HepG2 (cell line): ENCODE data around the gene PTPRB. TPM values are rescaled to one million over a fixed set of nuclear protein-coding genes. Genes with fewer than 3 reads are reported as not detected.
A peak's percentile ranks its signal among the peaks of the same experiment; 100 is the strongest.

ENCODE experiments used
- ATAC-seq: fragments of 200-7000 bp; cut with Tn5 transposase; 3 replicates; pipeline ENCODE4 v1.9.1; 2020; ENCODE audit warnings: mild to moderate bottlenecking, moderate library complexity
- BruUV-seq: library from RNA; stranded (reverse); fragments of 400-500 nt; replicated peaks from 2 replicates; lab custom pipeline; 2021; lab: Mats Ljungman, UMichigan
- CTCF ChIA-PET: fragments of 300-600 bp; formaldehyde crosslinking; extraction: SDS; loops from one replicate; lab custom pipeline; 2021; ENCODE audit warnings: low total read pairs, inconsistent platforms, low intra/inter-chr PET ratio; lab: Yijun Ruan, JAX
- POLR2A ChIA-PET: fragments of 350-600 bp; sonication (Branson Sonifier 250); formaldehyde crosslinking; loops from one replicate; lab custom pipeline; 2020; ENCODE audit warnings: antibody characterized with exemption, inconsistent platforms; lab: Yijun Ruan, JAX
- DNase-seq: peaks from one replicate; pipeline ENCODE4 v3.0.0-alpha.2; 2015; ENCODE audit warnings: low spot score
- FAIRE-seq: peaks from 3 replicates; lab custom pipeline; 2011; peaks lifted over from hg19 to GRCh38; lab: Jason Lieb, UNC
- H2AFZ ChIP-seq: one replicate; pipeline ENCODE4 v1.6.1; 2011; ENCODE audit warnings: low read length, inconsistent platforms
- H3K27ac ChIP-seq: fragments of 300-600 bp; 3 replicates; pipeline ENCODE4 v1.8.0; 2011; ENCODE audit warnings: mixed run types, mild to moderate bottlenecking, mixed read lengths, low read length, inconsistent platforms; ENCODE audit not compliant: insufficient read depth; ENCODE audit errors: extremely low read length
- H3K27me3 ChIP-seq, 2 experiments: fragments of 200-600 bp in 1 of 2; 2 replicates in 1 of 2; 3 replicates in 1 of 2; pipeline versions ENCODE4 v1.6.0 to v1.8.0; 2011; ENCODE audit warnings: low read length in 2 of 2, mild to moderate bottlenecking in 2 of 2, moderate library complexity in 2 of 2, inconsistent platforms in 1 of 2; ENCODE audit not compliant: insufficient read depth in 2 of 2, control insufficient read depth in 1 of 2
- H3K36me3 ChIP-seq, 2 experiments: fragments of 200-600 bp in 1 of 2; replicated peaks in 1 of 2; 2 replicates in 1 of 2; 3 replicates in 1 of 2; pipeline versions ENCODE4 v1.5.1 to v1.8.0; 2011; ENCODE audit warnings: low read length in 2 of 2, inconsistent platforms in 1 of 2; ENCODE audit not compliant: insufficient read depth in 2 of 2, control insufficient read depth in 1 of 2
- H3K4me1 ChIP-seq: 2 replicates; pipeline ENCODE4 v1.5.1; 2012; ENCODE audit warnings: low read length, inconsistent platforms; ENCODE audit not compliant: insufficient read depth
- H3K4me2 ChIP-seq: 2 replicates; pipeline ENCODE4 v1.6.0; 2011; ENCODE audit warnings: low read depth, low read length, inconsistent platforms
- H3K4me3 ChIP-seq, 3 experiments: fragments of 200-600 bp in 1 of 3; sonication (generic), shearing (Covaris generic) in 1 of 3; replicated peaks in 1 of 3; 2 replicates each; pipeline ENCODE4 v1.5.1; 2011 to 2016; ENCODE audit warnings: low read length in 3 of 3, inconsistent platforms in 2 of 3, low read depth in 2 of 3, mild to moderate bottlenecking in 2 of 3, control low read depth in 1 of 3, mixed read lengths in 1 of 3; ENCODE audit not compliant: insufficient read depth in 1 of 3
- H3K79me2 ChIP-seq: one replicate; pipeline ENCODE4 v1.6.1; 2011; ENCODE audit warnings: low read length, inconsistent platforms; ENCODE audit not compliant: insufficient read depth
- H3K9ac ChIP-seq: 2 replicates; pipeline ENCODE4 v1.6.0; 2011; ENCODE audit warnings: mild to moderate bottlenecking, low read depth, low read length, inconsistent platforms; ENCODE audit not compliant: insufficient read depth
- H3K9me3 ChIP-seq: 2 replicates; pipeline ENCODE4 v1.5.1; 2012; ENCODE audit warnings: mild to moderate bottlenecking, low read length
- H4K20me1 ChIP-seq: 2 replicates; pipeline ENCODE4 v1.6.0; 2011; ENCODE audit warnings: inconsistent platforms, mild to moderate bottlenecking, low read length, moderate library complexity; ENCODE audit not compliant: insufficient read depth
- ATF7 ChIP-seq, 2 experiments: fragments of 450-650 bp in 1 of 2; sonication (generic) in 1 of 2; formaldehyde crosslinking in 1 of 2; IDR thresholded peaks; 2 replicates each; pipeline versions ENCODE4 v1.4.0 to v1.6.1; 2016 to 2020; ENCODE audit warnings: antibody characterized with exemption in 1 of 2, mild to moderate bottlenecking in 1 of 2, missing genetic modification reagents in 1 of 2
- ELK4 ChIP-seq: sonication (generic); formaldehyde crosslinking; IDR thresholded peaks from 2 replicates; pipeline ENCODE4 v1.9.0; 2021; ENCODE audit warnings: missing genetic modification reagents, borderline replicate concordance
- ETV5 ChIP-seq: IDR thresholded peaks from 2 replicates; pipeline ENCODE4 v1.6.1; 2018; ENCODE audit warnings: missing biosample characterization, missing genetic modification reagents, inconsistent platforms, borderline replicate concordance
- FOXM1 ChIP-seq: sonication (generic); formaldehyde crosslinking; IDR thresholded peaks from 2 replicates; pipeline ENCODE4 v1.5.0; 2020; ENCODE audit warnings: missing genetic modification reagents
- GABPB1 ChIP-seq: IDR thresholded peaks from 2 replicates; pipeline ENCODE4 v1.6.1; 2016; ENCODE audit warnings: mild to moderate bottlenecking, missing genetic modification reagents, moderate library complexity, missing compliant biosample characterization
- GATAD1 ChIP-seq: IDR thresholded peaks from 2 replicates; pipeline ENCODE4 v1.6.1; 2016; ENCODE audit warnings: missing genetic modification reagents, missing compliant biosample characterization
- LCORL ChIP-seq, 2 experiments: fragments of 450-650 bp in 1 of 2; sonication (generic) in 1 of 2; formaldehyde crosslinking in 1 of 2; IDR thresholded peaks; 2 replicates each; pipeline versions ENCODE4 v1.5.0 to v1.6.1; 2017 to 2020; ENCODE audit warnings: antibody characterized with exemption in 1 of 2, missing genetic modification reagents in 1 of 2
- MAFG ChIP-seq: sonication (generic); formaldehyde crosslinking; IDR thresholded peaks from 2 replicates; pipeline ENCODE4 v1.5.1; 2020; ENCODE audit warnings: mild to moderate bottlenecking, missing genetic modification reagents
- NFKBIZ ChIP-seq: IDR thresholded peaks from 2 replicates; pipeline ENCODE4 v1.6.1; 2018; ENCODE audit warnings: missing genetic modification reagents, missing compliant biosample characterization
- PBX3 ChIP-seq: sonication (generic); formaldehyde crosslinking; IDR thresholded peaks from 2 replicates; pipeline ENCODE4 v1.8.1; 2023; ENCODE audit warnings: missing genetic modification reagents, inconsistent platforms, borderline replicate concordance
- POGZ ChIP-seq: sonication (generic); formaldehyde crosslinking; IDR thresholded peaks from 2 replicates; pipeline ENCODE4 v1.4.0; 2020; ENCODE audit warnings: mild to moderate bottlenecking, missing genetic modification reagents
- SOX6 ChIP-seq, 2 experiments: fragments of 450-650 bp in 1 of 2; sonication (generic) in 1 of 2; formaldehyde crosslinking in 1 of 2; IDR thresholded peaks; 2 replicates each; pipeline versions ENCODE4 v1.4.0 to v1.6.1; 2017 to 2020; ENCODE audit warnings: antibody characterized with exemption in 1 of 2, mild to moderate bottlenecking in 1 of 2, missing genetic modification reagents in 1 of 2
- YEATS4 ChIP-seq: sonication (generic); formaldehyde crosslinking; IDR thresholded peaks from 2 replicates; pipeline ENCODE4 v1.4.0; 2020; ENCODE audit warnings: missing genetic modification reagents, borderline replicate concordance
- ZNF205 ChIP-seq: IDR thresholded peaks from 2 replicates; pipeline ENCODE4 v1.6.1; 2018; ENCODE audit warnings: missing biosample characterization, missing genetic modification reagents
- ZNF430 ChIP-seq: sonication (generic); formaldehyde crosslinking; IDR thresholded peaks from 2 replicates; pipeline ENCODE4 v1.9.0; 2021; ENCODE audit warnings: mild to moderate bottlenecking, missing genetic modification reagents
- ZNF616 ChIP-seq: sonication (generic); formaldehyde crosslinking; IDR thresholded peaks from 2 replicates; pipeline ENCODE4 v1.5.0; 2020; ENCODE audit warnings: low read depth, mild to moderate bottlenecking, missing genetic modification reagents
- ZNF749 ChIP-seq: sonication (generic); formaldehyde crosslinking; IDR thresholded peaks from 2 replicates; pipeline ENCODE4 v1.8.0; 2022; ENCODE audit warnings: mild to moderate bottlenecking, missing genetic modification reagents, moderate library complexity, borderline replicate concordance
- WGBS: methylation state at CpG from one replicate; pipeline ENCODE4 v1.1.6; 2017; ENCODE audit warnings: low lambda C conversion rate; 5-methylcytosine and 5-hydroxymethylcytosine counted together
- in situ Hi-C: cut with HindIII; loops from 2 replicates; pipeline ENCODE4 v1.10.0; 2017; ENCODE audit warnings: low pct_unique_long_range_greater_than_20kb; ENCODE audit not compliant: extremely low pct_ligation_motif_present
- intact Hi-C: fragments of 100-400 bp; cut with micrococcal nuclease; formaldehyde crosslinking; loops from one replicate; pipeline ENCODE4 v1.10.0; 2022; ENCODE audit not compliant: unreplicated experiment
- polyA plus RNA-seq, 8 experiments: library from polyadenylated mRNA; depleted of rRNA in 3 of 8; stranded (reverse) in 7 of 8; unstranded in 1 of 8; fragments of >200 nt; fragmentation: Illumina TruSeq in 4 of 8; extraction: Trizol in 4 of 8; gene quantifications; 2 replicates each; pipeline versions ENCODE4 v1.2.1 to v1.2.3, GENCODE V29; 2011 to 2016; ENCODE audit warnings: low read depth in 4 of 8, missing spikeins in 1 of 8, mixed read lengths in 1 of 8; ENCODE audit not compliant: insufficient read depth in 1 of 8
- total RNA-seq, 5 experiments: library from RNA; depleted of rRNA; stranded (reverse); fragments of >200 nt; fragmentation: Illumina TruSeq; extraction: Trizol; gene quantifications; 2 replicates each; pipeline ENCODE4 v1.2.3, GENCODE V29; 2016; ENCODE audit warnings: low read depth in 1 of 5
- TF ChIP-seq, protein P1 (sequence below): IDR thresholded peaks from 2 replicates; pipeline ENCODE4 v1.6.1; 2016; ENCODE audit warnings: mild to moderate bottlenecking, missing biosample characterization, missing genetic modification reagents
- TF ChIP-seq, protein P2 (sequence below): sonication (generic); formaldehyde crosslinking; IDR thresholded peaks from 2 replicates; pipeline ENCODE4 v1.9.0; 2022; ENCODE audit warnings: missing genetic modification reagents, mild to moderate bottlenecking, borderline replicate concordance

The PTPRB gene
- total and polyA plus RNA-seq, 2 of the 13 experiments (the other 11 are each of a cell fraction or from before 2014, with no cell fraction given) = 0.02 to 0.07 TPM

GRCh38 chr12:70467918-70468733 lies 169.1 kb downstream of the PTPRB start:
- Histone ChIP-seq H3K79me2 (no peaks in the 10 kb centered on the region), H3K9ac (peak overlapping the region; percentile 58), H3K27ac (no peak overlapping the region), H3K4me2 (peak overlapping the region; percentile 47), H3K27me3 (no peaks in the 10 kb centered on the region), H2AFZ (peak overlapping the region; percentile 76), H3K4me1 (0 out of 2 replicates have a peak, but pooled peaks cover 8% of the 10 kb centered on the region), H3K9me3 (peaks cover 18% of the 10 kb centered on the region), H3K4me3 (peak overlapping the region; percentile 64 to 70 (median 70)), H3K36me3 (no peaks in the 10 kb centered on the region), H4K20me1 (no peaks in the 10 kb centered on the region)
- 13% methylated on average over 9 of the region's 10 CpGs for WGBS
- TSS peak; percentile 54 for BruUV-seq
- no peak for FAIRE-seq
- ChIA-PET CTCF (no interaction called here), POLR2A (no interaction called here)
- in situ Hi-C loops (no loop called here), intact Hi-C loops (no loop called here)
- ATAC-seq = peak; percentile 97
- peak; percentile 34 for DNase-seq
- TF ChIP-seq ETV5 (CRISPR knock-in tag) = peak; percentile 41; the same call in 1 of the 2 replicates
- TF ChIP-seq PBX3 (CRISPR knock-in tag) = no peak
- 0 out of 2 replicates have a peak, but pooled peaks have one; percentile 21 for TF ChIP-seq POGZ (CRISPR knock-in tag)
- TF ChIP-seq ZNF749 (CRISPR knock-in tag) = no peak
- TF ChIP-seq MAFG (CRISPR knock-in tag) = no peak
- no peak for TF ChIP-seq ZNF205 (CRISPR knock-in tag)
- TF ChIP-seq FOXM1 (CRISPR knock-in tag) = no peak
- TF ChIP-seq ZNF430 = peak; percentile 31; the same call in 1 of the 2 replicates
- TF ChIP-seq SOX6 (IDR thresholded peaks at IDR 0.05) = no peak
- 0 out of 2 replicates have a peak, but pooled peaks have one; percentile 8 for TF ChIP-seq SOX6 (CRISPR knock-in tag; IDR thresholded peaks at IDR 0.05)
- peak; percentile 80 for TF ChIP-seq GABPB1 (CRISPR knock-in tag)
- no peak for TF ChIP-seq ELK4
- no peak for TF ChIP-seq ZNF616 (CRISPR knock-in tag)
- TF ChIP-seq GATAD1 (CRISPR knock-in tag) = 0 out of 2 replicates have a peak, but pooled peaks have one; percentile 13
- TF ChIP-seq, protein P1, sequence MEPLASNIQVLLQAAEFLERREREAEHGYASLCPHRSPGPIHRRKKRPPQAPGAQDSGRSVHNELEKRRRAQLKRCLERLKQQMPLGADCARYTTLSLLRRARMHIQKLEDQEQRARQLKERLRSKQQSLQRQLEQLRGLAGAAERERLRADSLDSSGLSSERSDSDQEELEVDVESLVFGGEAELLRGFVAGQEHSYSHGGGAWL (CRISPR knock-in tag) = no peak
- TF ChIP-seq YEATS4 (CRISPR knock-in tag) = no peak
- TF ChIP-seq ATF7 (IDR thresholded peaks at IDR 0.05) = no peak
- no peak for TF ChIP-seq ATF7 (CRISPR knock-in tag; IDR thresholded peaks at IDR 0.05)
- no peak for TF ChIP-seq LCORL (IDR thresholded peaks at IDR 0.05)
- no peak for TF ChIP-seq LCORL (CRISPR knock-in tag; IDR thresholded peaks at IDR 0.05)
- TF ChIP-seq, protein P2, sequence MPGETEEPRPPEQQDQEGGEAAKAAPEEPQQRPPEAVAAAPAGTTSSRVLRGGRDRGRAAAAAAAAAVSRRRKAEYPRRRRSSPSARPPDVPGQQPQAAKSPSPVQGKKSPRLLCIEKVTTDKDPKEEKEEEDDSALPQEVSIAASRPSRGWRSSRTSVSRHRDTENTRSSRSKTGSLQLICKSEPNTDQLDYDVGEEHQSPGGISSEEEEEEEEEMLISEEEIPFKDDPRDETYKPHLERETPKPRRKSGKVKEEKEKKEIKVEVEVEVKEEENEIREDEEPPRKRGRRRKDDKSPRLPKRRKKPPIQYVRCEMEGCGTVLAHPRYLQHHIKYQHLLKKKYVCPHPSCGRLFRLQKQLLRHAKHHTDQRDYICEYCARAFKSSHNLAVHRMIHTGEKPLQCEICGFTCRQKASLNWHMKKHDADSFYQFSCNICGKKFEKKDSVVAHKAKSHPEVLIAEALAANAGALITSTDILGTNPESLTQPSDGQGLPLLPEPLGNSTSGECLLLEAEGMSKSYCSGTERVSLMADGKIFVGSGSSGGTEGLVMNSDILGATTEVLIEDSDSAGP = no peak
- TF ChIP-seq NFKBIZ (CRISPR knock-in tag) = no peak
